Measurements from ENCODE around the gene DCDC2C.
"Not testable (repeated sequence)": the region's sequence is repeated elsewhere in the genome, so short reads cannot be mapped to it uniquely, and the experiment has no call there.

The DCDC2C gene

DNA sequence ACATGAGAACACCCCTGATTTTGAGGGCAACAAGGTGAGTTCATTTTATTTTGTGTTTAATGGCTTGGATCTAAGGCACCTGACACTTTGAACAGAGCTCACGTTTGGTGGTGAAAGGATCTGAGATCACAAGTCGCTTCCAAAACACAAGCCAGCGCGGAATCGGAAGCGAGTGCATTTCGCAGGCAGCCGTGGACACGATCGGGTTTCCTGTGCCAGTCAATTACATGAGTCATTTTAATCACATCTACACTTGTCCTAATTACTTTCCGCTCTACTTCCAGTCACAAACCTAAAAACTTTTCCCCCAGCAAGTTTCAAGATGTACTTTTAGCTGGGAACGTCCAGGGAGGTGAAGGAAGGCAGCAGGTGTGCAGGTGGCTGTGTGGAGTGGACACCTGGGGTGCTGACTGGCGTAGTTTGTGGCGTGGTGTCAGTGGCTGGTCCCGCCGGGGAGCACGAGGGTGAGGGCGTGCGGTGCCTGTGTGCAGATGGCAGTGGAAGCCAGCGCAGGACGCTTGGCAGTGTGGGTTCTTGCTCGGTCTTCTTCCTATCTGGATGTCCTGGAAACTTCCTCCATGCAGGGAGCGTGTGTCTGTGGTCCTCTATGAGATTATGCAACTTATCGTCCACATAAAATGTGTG is 75.6 kb downstream of the DCDC2C start:
- DNase-seq: no peak

DNA sequence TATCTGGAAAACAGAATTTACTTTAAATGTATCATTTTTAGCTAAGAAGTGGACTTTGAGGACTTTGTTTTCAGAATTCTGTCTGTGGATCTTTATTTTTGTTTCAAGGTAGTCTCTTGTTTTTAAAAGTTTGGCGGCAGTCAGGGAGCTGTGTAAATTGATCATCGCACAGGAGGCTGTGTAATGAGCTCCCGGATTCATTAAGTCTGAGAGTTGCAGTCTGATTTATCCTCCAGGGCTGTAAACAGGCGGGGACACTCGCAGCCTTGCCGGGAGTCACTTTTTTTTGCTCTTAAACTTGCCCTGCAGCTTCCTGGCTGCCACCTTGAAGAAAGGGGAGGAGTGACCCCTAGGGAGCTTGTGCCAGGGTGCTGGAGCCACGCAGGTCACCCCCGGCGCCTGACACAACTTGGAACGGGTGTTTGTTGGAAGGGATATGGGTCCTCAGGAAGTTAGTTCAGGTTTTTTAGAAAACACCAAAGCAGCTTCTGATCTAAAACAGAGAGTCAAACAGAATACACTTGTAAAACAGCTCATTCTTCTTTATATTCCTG is 76.2 kb downstream of the DCDC2C start:
- DNase-seq: no peak

DNA sequence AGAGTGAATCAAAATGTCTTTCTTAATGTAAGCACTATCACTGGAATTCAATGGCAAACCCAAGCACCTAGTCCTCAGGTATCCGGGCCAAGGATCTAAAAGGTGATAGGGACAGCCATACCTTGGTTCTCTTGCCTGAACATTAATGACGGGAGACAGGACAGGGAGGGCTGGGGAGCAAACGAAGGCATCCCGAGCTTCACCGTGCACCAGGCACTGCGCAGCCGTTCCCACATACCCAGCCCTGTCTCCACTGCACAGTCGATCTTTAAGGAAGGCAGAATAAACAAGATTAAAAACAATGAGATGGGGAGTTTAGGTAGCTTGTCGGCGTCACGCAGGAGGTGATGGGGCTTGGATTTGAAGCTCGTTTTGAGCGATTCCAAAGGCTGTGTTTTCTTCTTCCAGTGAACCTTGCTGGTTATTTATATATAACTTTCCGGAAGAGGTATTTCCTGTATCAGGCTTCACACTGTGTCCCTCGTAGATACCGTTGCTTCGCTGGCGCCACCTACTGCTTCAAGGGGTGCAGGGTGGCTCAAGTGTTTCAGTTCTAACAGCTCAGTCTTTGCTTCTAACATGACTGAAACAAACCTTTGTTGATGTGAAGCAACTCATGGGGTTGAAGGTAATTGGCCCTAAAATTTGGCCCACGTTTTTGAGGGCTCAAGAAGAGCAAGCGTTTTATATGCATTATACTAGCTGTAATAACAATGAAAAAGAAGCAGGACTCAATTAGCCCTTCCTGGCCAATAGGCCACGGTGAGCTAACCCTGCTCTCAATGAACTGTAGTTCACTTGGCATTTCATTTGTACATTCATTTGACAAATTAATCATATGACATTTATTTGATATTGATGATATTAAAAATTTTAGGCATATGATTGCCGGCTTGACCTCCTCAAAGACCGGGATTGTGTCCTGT is 77.4 kb downstream of the DCDC2C start:
- no peak for DNase-seq

DNA sequence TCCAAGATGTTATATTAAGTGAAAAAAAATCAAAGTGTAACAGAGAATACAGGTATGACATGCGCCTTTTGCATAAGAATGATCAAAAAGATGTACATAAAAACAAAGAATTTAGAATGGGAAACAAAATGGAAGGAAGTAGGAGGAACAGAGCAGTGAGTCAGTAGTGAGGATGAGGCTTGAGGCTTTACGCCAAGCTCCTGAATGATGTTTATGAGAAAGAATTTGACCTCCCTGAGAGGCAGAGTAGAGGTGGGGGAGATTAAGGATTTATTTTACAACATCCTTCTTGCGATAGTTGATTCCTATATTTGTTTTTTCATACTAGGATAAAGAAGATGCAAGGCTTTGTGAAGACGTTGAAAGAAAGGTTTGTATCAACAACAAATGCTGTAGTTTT is 81.4 kb downstream of the DCDC2C start:
- no peak for DNase-seq

DNA sequence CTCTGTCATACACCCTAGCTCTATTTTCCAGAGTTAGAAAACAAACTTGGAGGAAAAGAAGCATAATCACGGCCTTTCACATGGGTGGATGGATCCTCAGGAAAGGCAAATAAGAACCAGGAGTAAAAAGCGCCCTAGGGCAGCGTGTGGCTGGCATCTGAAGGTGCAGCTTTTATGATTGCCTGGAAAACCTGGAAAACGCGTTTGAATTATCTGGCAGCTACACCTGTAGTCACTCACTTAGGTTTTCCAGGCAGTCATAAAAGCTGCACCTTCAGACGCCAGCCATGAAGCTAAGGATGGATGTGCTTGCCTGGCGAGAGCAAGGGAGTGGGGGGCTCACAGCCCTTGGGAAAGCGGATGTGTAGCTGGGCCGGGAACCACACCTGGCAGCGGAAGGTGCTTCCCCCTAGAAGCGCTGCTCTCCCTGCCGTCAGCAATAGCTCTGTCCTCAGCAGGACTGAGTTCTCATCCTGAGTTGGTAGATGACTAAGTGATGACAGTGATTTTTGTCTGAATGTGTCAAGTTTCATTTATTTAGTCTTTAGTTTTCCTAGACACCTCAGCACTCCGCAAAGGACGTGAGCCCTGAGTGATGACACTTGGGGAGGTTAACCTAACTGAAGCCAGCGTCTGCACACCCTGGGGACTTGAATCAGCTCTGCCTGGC is 82.0 kb downstream of the DCDC2C start:
- no peak for DNase-seq

DNA sequence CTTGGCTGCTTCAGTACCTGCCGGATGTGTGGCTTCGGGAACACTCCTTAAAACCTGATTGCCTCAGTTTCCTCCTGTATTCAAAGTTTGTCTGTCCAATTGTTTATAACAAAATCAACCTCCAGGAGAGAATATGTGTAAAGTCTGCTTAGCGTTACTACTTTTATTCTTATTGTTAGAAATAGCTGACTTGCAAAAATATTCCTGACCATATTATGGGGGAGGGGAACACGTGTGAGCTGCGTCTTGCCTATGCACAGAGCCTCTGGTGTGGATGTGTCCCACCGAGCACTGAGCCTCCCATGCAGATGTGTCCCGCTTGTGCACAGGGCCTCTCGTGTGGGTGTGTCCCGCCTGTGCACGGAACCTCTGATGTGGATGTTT is 82.5 kb downstream of the DCDC2C start:
- DNase-seq: no peak

DNA sequence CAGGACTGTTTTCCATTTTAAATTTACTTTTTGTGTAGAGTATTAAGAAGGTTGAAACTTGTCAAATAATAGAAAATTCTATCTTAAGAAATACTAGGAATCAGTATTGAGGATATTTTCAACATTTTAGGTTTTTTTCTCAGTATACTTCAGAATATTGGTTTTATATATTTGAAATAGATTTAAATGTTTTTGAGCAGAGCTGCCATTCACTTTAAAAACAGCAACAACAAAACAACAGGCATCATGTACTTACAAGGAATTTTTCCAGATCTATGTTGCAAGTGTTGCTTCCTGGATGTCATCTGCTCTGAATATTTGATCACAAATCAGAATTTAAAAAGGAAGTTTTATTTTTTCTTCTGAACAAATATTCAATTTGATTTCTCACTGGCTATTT is 84.4 kb downstream of the DCDC2C start:
- DNase-seq: no peak

DNA sequence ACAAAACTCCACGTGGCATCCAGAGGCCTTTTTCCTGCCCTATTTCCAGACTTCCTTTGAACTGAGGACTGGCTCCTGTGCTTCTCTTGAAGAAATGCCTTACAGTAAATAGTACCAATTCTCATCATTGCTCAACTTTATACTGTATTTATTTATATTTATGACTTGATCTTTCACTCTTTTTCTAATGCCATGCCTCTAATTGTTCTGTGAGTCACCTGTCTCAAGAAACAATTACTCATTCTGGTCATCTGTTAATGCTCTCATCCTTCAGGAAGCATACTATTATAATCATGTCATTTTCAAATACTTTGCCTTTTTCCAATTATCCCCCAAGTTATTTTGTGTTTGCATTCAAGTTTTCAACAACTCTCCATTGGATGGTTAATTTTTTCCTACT is 85.9 kb downstream of the DCDC2C start:
- DNase-seq: no peak

DNA sequence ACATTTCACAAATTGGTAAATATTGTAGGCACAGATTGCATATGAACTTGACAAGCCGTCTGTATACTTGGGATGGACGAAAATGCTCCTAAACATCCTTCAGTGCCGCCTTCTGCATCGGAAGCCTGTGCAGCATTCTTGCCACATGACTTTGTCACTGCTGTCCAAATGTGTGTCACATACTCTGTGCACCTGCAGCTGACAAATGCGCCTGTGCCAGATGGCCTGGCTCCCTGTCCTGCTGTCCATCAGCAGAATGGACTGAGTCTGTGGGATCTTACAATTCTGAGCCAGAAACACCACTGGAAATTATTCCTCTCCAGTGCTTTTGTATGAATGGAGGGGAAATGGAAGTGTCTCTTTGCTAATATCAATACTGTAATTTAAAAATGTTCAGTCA is 89.9 kb downstream of the DCDC2C start:
- no peak for DNase-seq

DNA sequence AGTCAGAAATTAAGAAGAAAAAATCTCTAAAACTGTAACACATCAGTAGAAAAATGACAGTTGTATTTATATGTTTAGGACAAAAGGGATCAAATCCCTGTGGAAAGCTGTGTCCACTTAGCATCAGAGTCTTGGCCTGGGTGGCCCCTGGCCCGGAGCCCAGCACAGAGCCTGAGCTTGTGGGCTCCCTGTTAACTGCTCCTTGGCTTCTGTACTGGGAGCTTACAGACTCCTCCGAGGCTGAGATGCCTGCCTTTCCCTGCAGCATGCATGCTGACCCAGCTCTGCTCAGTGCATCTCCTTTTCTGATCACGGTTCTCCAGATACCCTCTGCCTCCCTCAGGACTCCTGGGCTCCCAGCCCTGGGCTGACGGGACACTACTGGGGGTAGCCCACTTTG is 98.1 kb downstream of the DCDC2C start:
- no peak for DNase-seq

DNA sequence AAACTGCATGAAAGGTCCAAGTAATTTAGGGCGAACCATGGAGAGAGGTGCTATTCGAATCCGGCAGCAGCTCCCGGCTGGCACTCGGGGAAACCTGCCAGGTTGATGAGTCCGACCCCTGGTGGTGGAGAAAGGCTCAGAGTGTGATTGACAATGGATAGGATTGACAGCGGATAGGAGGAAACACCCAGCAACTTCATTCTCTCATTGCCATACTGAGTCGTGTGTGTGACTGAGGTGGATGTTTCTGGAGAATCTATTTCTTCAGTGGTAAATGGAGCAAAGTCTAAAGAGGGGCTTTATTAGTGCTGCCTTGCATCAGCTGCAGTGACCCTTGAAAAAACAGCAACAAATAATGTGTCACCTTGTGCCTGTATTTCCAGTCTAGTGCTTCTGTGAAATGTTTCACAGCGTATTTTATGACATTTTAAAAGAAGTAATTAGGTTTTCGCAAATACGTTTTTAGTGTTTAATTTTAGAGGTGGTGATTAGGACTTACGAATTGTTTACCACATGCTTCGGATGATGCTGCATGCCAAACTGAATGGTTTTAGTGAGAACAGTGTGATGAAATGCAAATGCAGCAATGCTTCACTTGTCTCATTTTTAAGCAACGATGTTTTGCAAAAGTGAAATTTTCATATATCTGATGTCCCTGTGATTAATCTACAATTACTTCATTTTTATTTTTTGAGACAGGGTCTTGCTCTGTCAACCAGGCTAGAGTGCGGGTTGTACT is 102.0 kb downstream of the DCDC2C start:
- DNase-seq: no peak

DNA sequence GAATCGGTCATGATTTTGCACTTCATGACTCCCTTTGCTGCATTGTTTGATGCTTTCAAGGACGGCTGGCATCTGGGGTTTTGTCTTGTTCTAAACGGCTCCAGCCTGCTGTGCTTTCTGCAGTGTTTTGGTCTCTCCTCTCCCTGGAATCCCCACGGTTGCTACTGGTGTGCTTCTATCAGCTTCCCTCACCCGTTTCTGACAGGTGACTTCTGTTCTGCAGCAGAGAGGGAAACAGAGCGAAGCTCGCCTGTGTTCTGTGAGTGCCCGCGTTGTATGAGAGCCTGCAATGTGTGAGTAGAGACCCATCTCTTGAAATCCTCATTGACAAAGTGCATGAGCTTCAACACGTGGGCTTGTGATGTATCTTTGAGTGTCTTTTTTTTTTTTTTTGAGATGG is 102.8 kb downstream of the DCDC2C start:
- DNase-seq: no peak

DNA sequence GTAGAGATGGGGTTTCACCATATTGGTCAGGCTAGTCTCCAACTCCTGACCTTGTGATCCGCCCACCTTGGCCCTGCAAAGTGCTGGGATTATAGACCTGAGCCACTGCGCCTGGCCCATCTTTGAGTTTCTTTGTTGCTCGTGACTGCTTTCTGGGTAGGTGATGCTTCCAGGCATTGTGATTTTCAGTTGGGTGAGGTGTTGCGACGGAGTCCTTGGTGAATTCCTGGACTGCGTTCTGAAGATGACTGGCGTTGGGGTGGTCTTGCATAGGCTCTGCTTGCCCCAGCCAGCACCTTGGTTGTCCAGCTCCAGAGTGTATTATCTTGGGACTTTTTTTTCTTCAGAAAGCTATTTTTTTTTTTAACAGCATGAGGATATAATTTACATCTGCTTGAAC is 103.4 kb downstream of the DCDC2C start:
- no peak for DNase-seq

DNA sequence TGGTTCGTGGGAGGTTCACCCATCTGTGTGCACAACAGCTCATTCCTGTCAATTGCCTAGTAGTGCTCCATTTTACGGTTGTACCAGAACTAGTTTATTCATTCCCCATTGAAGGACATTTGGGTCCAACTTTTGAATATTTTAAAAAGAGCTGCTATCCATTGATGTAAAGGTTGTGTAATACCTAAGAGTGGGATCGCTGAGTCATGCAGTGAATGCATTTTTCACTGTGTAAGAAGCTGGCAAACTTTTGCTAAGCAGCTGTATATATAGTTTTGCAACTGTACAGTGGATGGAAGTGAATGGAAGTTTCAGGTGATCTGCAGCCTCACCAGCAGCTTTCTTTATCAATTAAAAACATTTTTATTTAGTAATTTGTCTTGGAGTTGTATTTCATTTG is 104.5 kb downstream of the DCDC2C start:
- DNase-seq: no peak

DNA sequence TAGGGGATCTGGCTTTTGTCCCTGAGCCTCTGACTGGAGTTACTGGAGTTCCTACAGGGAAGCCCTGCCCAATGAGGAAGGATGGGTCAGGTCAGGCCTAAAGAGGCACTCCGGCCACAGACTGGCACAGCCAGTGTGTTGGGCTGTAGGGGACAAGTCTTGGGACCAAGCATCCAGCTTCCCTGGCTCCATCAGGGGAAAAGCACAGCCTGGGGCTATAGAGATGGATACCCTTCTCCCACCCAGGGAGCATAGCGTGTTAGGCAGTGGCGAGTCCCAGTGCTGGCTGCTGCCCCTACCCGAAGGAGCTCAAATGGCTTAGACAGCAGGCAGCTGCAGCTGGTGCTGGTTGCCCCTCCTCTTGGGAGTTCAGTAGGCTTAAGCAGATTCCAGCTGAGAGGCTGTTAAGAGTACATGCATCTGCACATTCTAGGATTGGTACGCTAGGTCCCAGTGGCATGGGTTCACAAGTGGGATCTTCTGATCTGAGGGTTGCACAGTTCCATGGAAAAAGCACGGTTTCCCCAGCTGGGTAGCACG is 111.4 kb downstream of the DCDC2C start:
- no peak for DNase-seq

DNA sequence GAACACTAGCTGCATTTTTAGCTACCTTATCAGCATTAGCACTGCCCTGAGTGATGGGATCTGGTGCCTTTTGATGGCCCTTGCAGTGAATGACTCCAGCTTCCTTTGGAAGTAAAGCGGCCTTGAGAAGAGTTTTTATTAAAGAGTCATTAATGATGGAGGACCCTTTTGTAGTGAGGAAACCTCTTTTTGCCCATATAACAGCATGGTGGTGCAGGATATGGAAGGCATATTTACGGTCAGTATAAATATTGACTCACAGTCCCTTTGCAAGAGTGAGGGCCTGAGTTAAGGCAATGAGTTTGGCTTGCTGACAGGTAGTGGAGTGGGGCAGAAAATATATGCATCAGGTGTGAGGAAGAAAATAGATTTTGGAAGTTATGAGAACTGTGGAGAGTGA is 113.8 kb downstream of the DCDC2C start:
- DNase-seq: not testable (repeated sequence)

DNA sequence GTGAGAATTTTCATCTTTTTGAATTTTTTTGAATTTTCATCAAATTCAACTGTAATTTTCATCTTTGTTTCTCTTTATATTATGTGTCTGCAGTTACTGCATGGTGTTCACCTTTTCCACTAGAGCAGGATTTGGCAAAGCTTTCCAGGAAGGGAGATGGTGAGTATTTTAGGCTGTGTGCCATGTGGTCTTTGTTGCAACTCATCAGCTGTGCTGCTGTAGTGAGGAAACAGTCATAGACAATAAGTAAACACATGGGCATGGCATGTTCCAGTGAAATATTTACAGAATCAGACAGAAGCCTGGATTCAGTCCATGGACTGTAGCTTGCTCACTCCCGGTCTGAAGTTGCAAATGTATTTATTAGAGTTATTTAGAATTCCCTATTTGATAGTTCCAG is 120.4 kb downstream of the DCDC2C start:
- DNase-seq: no peak

DNA sequence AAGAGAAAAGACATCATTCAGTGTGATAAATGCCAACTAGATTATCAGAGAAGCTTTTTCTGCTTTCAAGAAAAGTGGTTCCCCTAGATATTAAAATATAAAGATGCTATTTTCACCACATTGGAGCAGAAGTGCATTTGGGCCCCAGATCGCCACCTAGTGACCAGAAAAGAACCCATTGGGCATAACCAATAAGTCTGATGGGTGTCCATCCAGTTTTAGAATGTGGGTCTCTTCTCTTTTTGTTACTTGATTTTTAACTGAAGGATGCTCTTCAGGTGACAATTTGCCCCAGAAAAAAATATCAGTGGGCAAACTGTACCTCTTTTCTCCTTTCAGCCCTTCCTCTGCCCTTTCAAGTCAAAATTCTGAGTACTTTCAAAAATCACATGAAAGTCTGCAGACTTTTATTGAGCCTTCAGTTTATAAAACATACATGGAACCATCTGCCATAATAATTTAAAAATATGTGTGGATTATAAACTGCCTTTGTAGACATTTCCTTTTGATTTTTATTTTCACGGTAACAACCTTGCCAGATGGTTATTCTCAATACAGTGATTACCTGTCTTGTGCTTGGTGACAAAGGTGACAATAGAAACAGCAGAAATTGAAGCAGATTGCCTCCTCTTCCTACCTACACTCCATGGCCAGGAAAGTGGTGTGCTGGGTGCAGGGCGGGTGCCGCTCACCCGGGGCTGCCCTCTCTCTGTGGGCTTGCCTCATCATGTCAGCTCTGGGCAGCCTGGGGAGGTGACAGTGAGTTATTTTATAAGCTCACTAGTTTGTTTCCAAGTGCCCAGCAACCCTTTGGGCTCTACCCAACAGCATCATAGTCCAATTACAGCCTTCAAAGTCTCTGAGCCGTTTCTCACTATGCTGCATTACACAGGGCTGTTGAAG is 124.5 kb downstream of the DCDC2C start:
- no peak for DNase-seq

DNA sequence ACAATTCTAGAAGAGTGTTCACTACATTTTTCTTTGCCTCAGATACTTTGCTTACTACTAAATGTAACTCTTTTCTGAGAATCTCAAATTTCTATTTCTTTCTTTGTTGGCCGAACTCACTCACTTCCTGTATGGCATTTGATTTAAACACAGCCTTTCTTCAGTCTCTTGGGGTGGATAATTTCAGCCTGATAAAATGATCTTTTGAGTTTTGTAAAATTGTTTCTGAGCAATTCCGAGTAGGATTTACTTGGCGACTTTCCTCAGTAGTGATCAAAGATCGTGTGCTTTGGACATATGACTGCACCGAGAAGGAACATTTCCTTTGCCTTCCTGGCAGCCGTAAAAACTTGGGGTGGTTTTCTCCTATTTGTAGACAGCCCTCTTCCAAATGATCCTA is 127.4 kb downstream of the DCDC2C start:
- DNase-seq: no peak

DNA sequence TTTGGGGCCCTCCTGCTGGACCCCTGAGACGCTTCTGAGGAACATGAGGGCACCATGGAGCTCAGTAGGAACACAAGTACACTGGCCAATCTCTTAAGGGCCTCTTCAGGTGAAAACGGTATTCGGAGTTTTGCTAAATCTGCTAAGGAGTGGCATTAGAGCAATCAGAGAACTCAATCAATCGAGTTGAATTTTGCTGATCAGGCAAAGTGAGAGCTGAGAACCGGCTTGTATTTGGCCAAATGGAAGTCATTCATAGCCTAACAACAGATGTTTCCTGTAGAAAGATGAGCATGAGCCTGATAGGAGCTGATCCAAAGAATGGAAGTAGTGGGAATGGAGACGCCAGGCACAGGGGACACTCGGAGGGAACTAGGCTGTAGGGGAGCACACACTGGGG is 133.7 kb downstream of the DCDC2C start:
- no peak for DNase-seq

DNA sequence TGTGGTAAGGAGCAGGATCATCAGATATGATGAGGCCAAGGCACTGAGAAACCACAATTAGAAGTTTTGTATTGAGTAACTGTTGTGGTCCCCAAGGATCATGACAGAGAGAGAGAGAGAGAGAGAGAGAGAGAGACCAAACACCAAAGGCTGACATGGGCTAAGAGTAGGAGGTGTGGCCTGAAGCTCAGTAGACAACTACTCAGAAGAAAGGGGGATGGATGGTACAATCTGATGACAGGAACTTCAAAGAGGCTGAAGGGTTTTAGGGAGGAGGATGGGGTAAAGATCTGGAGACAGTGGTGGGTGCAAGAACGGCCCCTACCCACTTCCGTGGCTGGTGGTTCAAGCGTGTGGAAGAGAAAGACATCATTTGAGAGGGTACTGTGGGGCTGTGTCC is 135.0 kb downstream of the DCDC2C start:
- no peak for DNase-seq

DNA sequence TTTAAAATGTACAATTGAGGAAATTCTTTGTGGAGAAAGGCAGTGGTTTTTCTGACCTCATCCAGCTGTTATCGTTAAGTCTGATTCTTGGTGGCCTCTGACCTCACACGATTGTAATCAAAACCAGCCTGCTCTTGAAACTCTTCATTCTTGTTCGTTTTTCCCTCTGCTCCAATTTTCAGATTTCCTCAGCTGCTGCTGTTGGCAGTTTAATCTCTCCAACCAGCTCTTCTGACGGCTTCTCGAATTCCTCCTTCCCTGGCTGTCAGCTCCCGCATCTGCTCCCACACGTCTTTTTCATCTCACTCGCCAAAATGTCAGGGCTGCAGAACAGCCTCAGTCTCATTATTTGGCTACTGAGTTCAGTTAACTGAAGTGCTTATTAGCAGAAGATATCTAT is 136.1 kb downstream of the DCDC2C start:
- no peak for DNase-seq

All from cerebellar nuclear complex (tissue), 1 donor.